K562 (cell line): Measurements from ENCODE around the gene KCNB1. TPM values are rescaled to one million over a fixed set of nuclear protein-coding genes. Genes with fewer than 3 reads are reported as not detected.

Experiments used
- ATAC-seq: fragments of 200-7000 bp; cut with Tn5 transposase; 3 replicates; pipeline ENCODE4 v1.9.1; 2020; ENCODE audit warnings: moderate library complexity
- BruUV-seq: library from RNA; stranded (reverse); fragments of 400-500 nt; replicated peaks from 2 replicates; lab custom pipeline; 2021; lab: Mats Ljungman, UMichigan
- CTCF ChIA-PET: fragments of 300-600 bp; formaldehyde crosslinking; extraction: SDS; loops from one replicate; lab custom pipeline; 2021; ENCODE audit warnings: low intra/inter-chr PET ratio; lab: Yijun Ruan, JAX
- POLR2A ChIA-PET: fragments of 300-600, 350-650 bp; sonication (Branson Sonifier 250); formaldehyde crosslinking; extraction: SDS; loops from one replicate; lab custom pipeline; 2021; ENCODE audit warnings: antibody characterized with exemption, inconsistent platforms; lab: Yijun Ruan, JAX
- DNase-seq, 4 experiments: peaks; one replicate each; pipeline versions ENCODE4 v3.0.0 to v3.0.0-alpha.2; 2011 to 2018; ENCODE audit warnings: low spot score in 3 of 4, mixed read lengths in 3 of 4; ENCODE audit errors: extremely low read depth in 1 of 4
- FAIRE-seq: peaks from 2 replicates; lab custom pipeline; 2011; peaks lifted over from hg19 to GRCh38; lab: Jason Lieb, UNC
- H2AFZ ChIP-seq: 2 replicates; pipeline ENCODE4 v1.6.0; 2011; ENCODE audit warnings: low read depth, low read length, control low read depth, inconsistent platforms
- H3K27ac ChIP-seq: fragments of 200-600 bp; 3 replicates; pipeline ENCODE4 v1.8.0; 2011; ENCODE audit warnings: low read depth, mild to moderate bottlenecking, control low read depth, inconsistent platforms, low read length, moderate library complexity, mixed read lengths; ENCODE audit errors: extremely low read depth
- H3K27me3 ChIP-seq, 2 experiments: fragments of 300-600 bp in 1 of 2; 2 replicates in 1 of 2; 3 replicates in 1 of 2; pipeline versions ENCODE4 v1.6.0 to v1.8.0; 2011; ENCODE audit warnings: inconsistent platforms in 2 of 2, low read length in 2 of 2, mild to moderate bottlenecking in 1 of 2, mixed read lengths in 1 of 2, moderate library complexity in 1 of 2; ENCODE audit not compliant: control insufficient read depth in 2 of 2, insufficient read depth in 2 of 2
- H3K36me3 ChIP-seq: fragments of 300-600 bp; 3 replicates; pipeline ENCODE4 v1.8.0; 2011; ENCODE audit warnings: mild to moderate bottlenecking, low read length, inconsistent platforms; ENCODE audit not compliant: control insufficient read depth, insufficient read depth
- H3K4me1 ChIP-seq, 2 experiments: fragments of 200-600 bp in 1 of 2; replicated peaks in 1 of 2; 2 replicates in 1 of 2; 3 replicates in 1 of 2; pipeline versions ENCODE4 v1.5.1 to v1.8.0; 2011; ENCODE audit warnings: inconsistent platforms in 2 of 2, low read length in 2 of 2, mild to moderate bottlenecking in 1 of 2, mixed read lengths in 1 of 2, moderate library complexity in 1 of 2; ENCODE audit not compliant: control insufficient read depth in 2 of 2, insufficient read depth in 2 of 2
- H3K4me2 ChIP-seq: 2 replicates; pipeline ENCODE4 v1.6.1; 2011; ENCODE audit warnings: low read length, control low read depth, inconsistent platforms, mixed read lengths; ENCODE audit not compliant: insufficient read depth
- H3K4me3 ChIP-seq: fragments of 200-600 bp; sonication (generic), shearing (Covaris generic); 2 replicates; pipeline ENCODE4 v1.5.1; 2016; ENCODE audit warnings: control low read depth, inconsistent platforms
- H3K79me2 ChIP-seq: fragments of 200-600 bp; 3 replicates; pipeline ENCODE4 v1.8.0; 2011; ENCODE audit warnings: low read length, inconsistent platforms; ENCODE audit not compliant: control insufficient read depth, insufficient read depth
- H3K9ac ChIP-seq, 2 experiments: 2 replicates each; pipeline versions ENCODE4 v1.6.0 to v1.6.1; 2011; ENCODE audit warnings: low read depth in 2 of 2, low read length in 2 of 2, control low read depth in 1 of 2, inconsistent platforms in 1 of 2, mild to moderate bottlenecking in 1 of 2, mixed read lengths in 1 of 2; ENCODE audit not compliant: insufficient read depth in 1 of 2
- H3K9me1 ChIP-seq: one replicate; pipeline ENCODE4 v1.6.0; 2011; ENCODE audit warnings: inconsistent platforms, mild to moderate bottlenecking, low read length, moderate library complexity; ENCODE audit not compliant: control insufficient read depth, insufficient read depth
- H3K9me3 ChIP-seq: replicated peaks from 2 replicates; pipeline ENCODE4 v1.5.1; 2011; ENCODE audit warnings: low read depth, low read length, inconsistent platforms; ENCODE audit not compliant: control insufficient read depth, insufficient read depth
- H4K20me1 ChIP-seq: replicated peaks from 2 replicates; pipeline ENCODE4 v1.6.1; 2011; ENCODE audit warnings: low read length, inconsistent platforms, mixed read lengths; ENCODE audit not compliant: control insufficient read depth, insufficient read depth
- EHMT2 ChIP-seq: fragments of 450-650 bp; IDR thresholded peaks from 2 replicates; pipeline ENCODE4 v1.6.1; 2018; ENCODE audit warnings: antibody characterized with exemption
- WGBS: fragments of 100-300 bp; shearing (Covaris generic); methylation state at CpG from one replicate; pipeline ENCODE4 v1.1.6; 2016; ENCODE audit warnings: low coverage, mixed read lengths; ENCODE audit not compliant: insufficient coverage; ENCODE audit errors: missing lambda C conversion rate; 5-methylcytosine and 5-hydroxymethylcytosine counted together
- in situ Hi-C: fragments of 300-500 bp; cut with MboI; formaldehyde crosslinking; loops from 4 replicates; pipeline ENCODE4 v1.15.0; 2018; ENCODE audit warnings: inconsistent platforms, mixed read lengths
- intact Hi-C: fragments of 100-400 bp; cut with micrococcal nuclease; formaldehyde crosslinking; loops from 2 replicates; pipeline ENCODE4 v1.14.2; 2022
- polyA plus RNA-seq, 8 experiments: library from polyadenylated mRNA; depleted of rRNA in 4 of 8; stranded (reverse) in 5 of 8; unstranded in 3 of 8; fragments of >200 nt; fragmentation: Nextera tagmentation in 2 of 8; fragmentation: Illumina TruSeq in 1 of 8; extraction: Ambion mirVana in 2 of 8; extraction: Trizol in 1 of 8; gene quantifications; 2 replicates each; pipeline versions ENCODE4 v1.2.1 to v1.2.3, GENCODE V29; 2011 to 2014; ENCODE audit warnings: inconsistent platforms in 1 of 8, missing spikeins in 1 of 8
- total RNA-seq, 7 experiments: library from RNA; depleted of rRNA in 6 of 7; stranded (reverse); fragments of >200 nt in 6 of 7; fragmentation: Illumina TruSeq in 2 of 7; extraction: Trizol in 2 of 7; gene quantifications; 2 replicates each; pipeline versions ENCODE4 v1.2.1 to v1.2.3, GENCODE V29; 2011 to 2021; ENCODE audit warnings: low replicate concordance in 1 of 7
- TF ChIP-seq, protein P1 (sequence below): fragments of 450-650 bp; IDR thresholded peaks from 2 replicates; pipeline ENCODE4 v1.6.1; 2017; ENCODE audit warnings: antibody characterized with exemption

KCNB1 gene
- total and polyA plus RNA-seq, 9 of the 15 experiments (the other 6 are each of a cell fraction or from before 2014, with no cell fraction given) = 0.01 to 0.06 TPM; not detected in 7

DNA sequence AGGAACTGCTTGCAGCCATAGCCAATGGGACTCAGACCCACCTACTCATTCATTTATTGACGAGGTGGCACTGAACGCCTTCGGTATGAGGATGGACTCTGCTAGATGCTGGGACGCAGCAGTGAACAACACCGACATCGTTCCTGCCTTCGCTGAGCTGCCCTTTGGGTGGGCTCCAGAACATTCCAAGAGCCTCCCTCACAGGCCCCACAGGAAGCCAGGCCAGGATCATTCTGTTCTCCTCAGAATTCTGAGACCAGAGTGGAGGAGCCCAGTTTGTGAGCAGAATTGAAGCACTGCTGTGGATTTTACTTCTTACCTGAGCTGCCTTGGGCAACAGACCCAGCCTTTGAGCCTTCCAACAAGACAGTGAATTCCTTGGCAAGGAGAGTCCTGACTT, 82.1 kb downstream of the KCNB1 start:
- Histone ChIP-seq H4K20me1 (no peaks in the 10 kb centered on the region; the same call in 1 of the 2 replicates), H3K4me3 (no peak overlapping the region), H2AFZ (no peak overlapping the region), H3K4me2 (no peak overlapping the region), H3K9me3 (no peaks in the 10 kb centered on the region), H3K36me3 (no peaks in the 10 kb centered on the region), H3K27ac (no peak overlapping the region), H3K27me3 (peaks cover 18 to 50% of the 10 kb centered on the region in 2 experiments), H3K9me1 (no peaks in the 10 kb centered on the region), H3K9ac (no peak overlapping the region), H3K4me1 (no peaks in the 10 kb centered on the region; a peak in 1 of 5 replicates), H3K79me2 (no peaks in the 10 kb centered on the region)
- WGBS = 1% methylated on average over 7 of the region's 7 CpGs
- POLR2A ChIA-PET = no interaction called here
- DNase-seq = no peak
- TF ChIP-seq EHMT2 = no peak
- TF ChIP-seq, protein P1, sequence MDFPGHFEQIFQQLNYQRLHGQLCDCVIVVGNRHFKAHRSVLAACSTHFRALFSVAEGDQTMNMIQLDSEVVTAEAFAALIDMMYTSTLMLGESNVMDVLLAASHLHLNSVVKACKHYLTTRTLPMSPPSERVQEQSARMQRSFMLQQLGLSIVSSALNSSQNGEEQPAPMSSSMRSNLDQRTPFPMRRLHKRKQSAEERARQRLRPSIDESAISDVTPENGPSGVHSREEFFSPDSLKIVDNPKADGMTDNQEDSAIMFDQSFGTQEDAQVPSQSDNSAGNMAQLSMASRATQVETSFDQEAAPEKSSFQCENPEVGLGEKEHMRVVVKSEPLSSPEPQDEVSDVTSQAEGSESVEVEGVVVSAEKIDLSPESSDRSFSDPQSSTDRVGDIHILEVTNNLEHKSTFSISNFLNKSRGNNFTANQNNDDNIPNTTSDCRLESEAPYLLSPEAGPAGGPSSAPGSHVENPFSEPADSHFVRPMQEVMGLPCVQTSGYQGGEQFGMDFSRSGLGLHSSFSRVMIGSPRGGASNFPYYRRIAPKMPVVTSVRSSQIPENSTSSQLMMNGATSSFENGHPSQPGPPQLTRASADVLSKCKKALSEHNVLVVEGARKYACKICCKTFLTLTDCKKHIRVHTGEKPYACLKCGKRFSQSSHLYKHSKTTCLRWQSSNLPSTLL = no peak
- FAIRE-seq = no peak
- intact Hi-C loops (no loop called here), in situ Hi-C loops (no loop called here)
- no TSS peak for BruUV-seq
- CTCF ChIA-PET = no interaction called here
- ATAC-seq = no peak

DNA sequence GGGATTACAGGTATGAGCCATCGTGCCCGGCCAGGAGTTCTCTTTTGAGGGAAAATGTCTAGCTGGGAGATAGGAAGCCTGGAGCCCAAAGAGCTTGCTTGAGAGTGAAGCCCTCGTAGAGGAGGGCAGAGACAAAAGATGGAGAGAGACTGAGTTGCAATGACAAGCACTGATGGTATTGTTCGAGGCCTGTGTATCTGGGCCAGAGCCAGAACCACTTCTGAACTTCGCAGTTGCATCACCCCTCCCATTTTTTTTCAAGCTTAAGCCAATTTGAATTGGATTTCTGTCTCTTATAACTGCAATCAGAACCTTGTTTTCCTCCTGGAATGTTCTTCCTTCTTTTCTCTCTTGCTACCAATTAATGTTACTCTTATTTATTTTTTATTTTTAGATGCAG, 83.1 kb downstream of the KCNB1 start:
- 1% methylated on average over 5 of the region's 5 CpGs for WGBS
- intact Hi-C loops = no loop called here
- ATAC-seq (no peak), DNase-seq (no peak), FAIRE-seq (no peak)
- ChIA-PET POLR2A (interaction anchor here (0.6 kb wide), 1 partner anchor 32 kb away, joined by 3 read pairs; no protein-coding TSS in a partner anchor), CTCF (no interaction called here)
- Histone ChIP-seq H4K20me1 (no peaks in the 10 kb centered on the region; the same call in 1 of the 2 replicates), H3K4me1 (no peaks in the 10 kb centered on the region; a peak in 1 of 5 replicates), H3K27ac (no peak overlapping the region), H3K79me2 (no peaks in the 10 kb centered on the region), H3K9me3 (no peaks in the 10 kb centered on the region), H3K9ac (no peak overlapping the region), H3K27me3 (peaks cover 12 to 49% of the 10 kb centered on the region in 2 experiments), H3K4me3 (no peak overlapping the region), H3K9me1 (no peaks in the 10 kb centered on the region), H3K4me2 (no peak overlapping the region), H2AFZ (no peak overlapping the region), H3K36me3 (no peaks in the 10 kb centered on the region)
- no TSS peak for BruUV-seq
- in situ Hi-C loops = no loop called here
